HL-60 (cell line): ENCODE results near the gene KIAA0040.

ENCODE experiments used
- POLR2AphosphoS5 ChIP-seq: IDR thresholded peaks from 2 replicates; pipeline ENCODE4 v1.6.1; 2012; ENCODE audit warnings: low read depth
- TF ChIP-seq, protein P1 (sequence below): IDR thresholded peaks from one replicate; pipeline ENCODE4 v1.5.1; 2011; ENCODE audit warnings: low read length, control low read depth, inconsistent platforms; ENCODE audit not compliant: insufficient read depth
- TF ChIP-seq, protein P2 (sequence below): IDR thresholded peaks from 2 replicates; pipeline ENCODE4 v1.6.1; 2012; ENCODE audit warnings: low read depth; ENCODE audit not compliant: insufficient replicate concordance

DNA sequence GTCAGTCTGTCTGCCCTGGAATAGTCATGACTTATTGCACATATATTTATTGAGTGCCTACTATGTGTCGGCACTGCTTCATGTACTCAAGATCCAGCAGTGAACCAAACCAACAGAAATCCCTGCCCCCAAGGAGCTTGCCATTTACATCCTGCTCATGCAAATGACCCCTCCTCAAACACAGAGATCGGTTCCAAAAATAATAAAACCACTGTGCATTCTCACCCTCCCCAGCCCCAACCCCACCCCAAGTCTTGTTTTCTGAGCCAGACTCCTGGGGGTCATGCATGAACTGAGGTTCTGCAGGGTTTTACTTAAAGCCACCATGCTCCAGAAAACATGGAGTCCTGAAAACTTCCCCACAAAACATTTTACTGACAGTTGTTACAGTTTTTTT is 61.9 kb downstream of the KIAA0040 start:
- TF ChIP-seq, protein P1, sequence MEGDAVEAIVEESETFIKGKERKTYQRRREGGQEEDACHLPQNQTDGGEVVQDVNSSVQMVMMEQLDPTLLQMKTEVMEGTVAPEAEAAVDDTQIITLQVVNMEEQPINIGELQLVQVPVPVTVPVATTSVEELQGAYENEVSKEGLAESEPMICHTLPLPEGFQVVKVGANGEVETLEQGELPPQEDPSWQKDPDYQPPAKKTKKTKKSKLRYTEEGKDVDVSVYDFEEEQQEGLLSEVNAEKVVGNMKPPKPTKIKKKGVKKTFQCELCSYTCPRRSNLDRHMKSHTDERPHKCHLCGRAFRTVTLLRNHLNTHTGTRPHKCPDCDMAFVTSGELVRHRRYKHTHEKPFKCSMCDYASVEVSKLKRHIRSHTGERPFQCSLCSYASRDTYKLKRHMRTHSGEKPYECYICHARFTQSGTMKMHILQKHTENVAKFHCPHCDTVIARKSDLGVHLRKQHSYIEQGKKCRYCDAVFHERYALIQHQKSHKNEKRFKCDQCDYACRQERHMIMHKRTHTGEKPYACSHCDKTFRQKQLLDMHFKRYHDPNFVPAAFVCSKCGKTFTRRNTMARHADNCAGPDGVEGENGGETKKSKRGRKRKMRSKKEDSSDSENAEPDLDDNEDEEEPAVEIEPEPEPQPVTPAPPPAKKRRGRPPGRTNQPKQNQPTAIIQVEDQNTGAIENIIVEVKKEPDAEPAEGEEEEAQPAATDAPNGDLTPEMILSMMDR = no peak
- TF ChIP-seq, protein P2, sequence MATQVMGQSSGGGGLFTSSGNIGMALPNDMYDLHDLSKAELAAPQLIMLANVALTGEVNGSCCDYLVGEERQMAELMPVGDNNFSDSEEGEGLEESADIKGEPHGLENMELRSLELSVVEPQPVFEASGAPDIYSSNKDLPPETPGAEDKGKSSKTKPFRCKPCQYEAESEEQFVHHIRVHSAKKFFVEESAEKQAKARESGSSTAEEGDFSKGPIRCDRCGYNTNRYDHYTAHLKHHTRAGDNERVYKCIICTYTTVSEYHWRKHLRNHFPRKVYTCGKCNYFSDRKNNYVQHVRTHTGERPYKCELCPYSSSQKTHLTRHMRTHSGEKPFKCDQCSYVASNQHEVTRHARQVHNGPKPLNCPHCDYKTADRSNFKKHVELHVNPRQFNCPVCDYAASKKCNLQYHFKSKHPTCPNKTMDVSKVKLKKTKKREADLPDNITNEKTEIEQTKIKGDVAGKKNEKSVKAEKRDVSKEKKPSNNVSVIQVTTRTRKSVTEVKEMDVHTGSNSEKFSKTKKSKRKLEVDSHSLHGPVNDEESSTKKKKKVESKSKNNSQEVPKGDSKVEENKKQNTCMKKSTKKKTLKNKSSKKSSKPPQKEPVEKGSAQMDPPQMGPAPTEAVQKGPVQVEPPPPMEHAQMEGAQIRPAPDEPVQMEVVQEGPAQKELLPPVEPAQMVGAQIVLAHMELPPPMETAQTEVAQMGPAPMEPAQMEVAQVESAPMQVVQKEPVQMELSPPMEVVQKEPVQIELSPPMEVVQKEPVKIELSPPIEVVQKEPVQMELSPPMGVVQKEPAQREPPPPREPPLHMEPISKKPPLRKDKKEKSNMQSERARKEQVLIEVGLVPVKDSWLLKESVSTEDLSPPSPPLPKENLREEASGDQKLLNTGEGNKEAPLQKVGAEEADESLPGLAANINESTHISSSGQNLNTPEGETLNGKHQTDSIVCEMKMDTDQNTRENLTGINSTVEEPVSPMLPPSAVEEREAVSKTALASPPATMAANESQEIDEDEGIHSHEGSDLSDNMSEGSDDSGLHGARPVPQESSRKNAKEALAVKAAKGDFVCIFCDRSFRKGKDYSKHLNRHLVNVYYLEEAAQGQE = no peak
- TF ChIP-seq POLR2AphosphoS5 = no peak
